K562 (cell line): Measurements from ENCODE around the gene DCAKD. TPM values are rescaled to one million over a fixed set of nuclear protein-coding genes. Genes with fewer than 3 reads are reported as not detected.

Experiments
- ARID2 ChIP-seq: fragments of 450-650 bp; IDR thresholded peaks from 2 replicates; pipeline ENCODE4 v1.6.1; 2017; ENCODE audit warnings: antibody characterized with exemption, mild to moderate bottlenecking
- ARID4B ChIP-seq: sonication (generic); formaldehyde crosslinking; IDR thresholded peaks from 2 replicates; pipeline ENCODE4 v1.8.0; 2022; ENCODE audit warnings: mild to moderate bottlenecking, missing genetic modification reagents
- CREB3L1 ChIP-seq: fragments of 450-650 bp; IDR thresholded peaks from 2 replicates; pipeline ENCODE4 v1.6.1; 2014; ENCODE audit warnings: low read depth, mild to moderate bottlenecking, moderate library complexity, borderline replicate concordance
- E2F3 ChIP-seq: fragments of 250-450 bp; sonication (Bioruptor Pico); IDR thresholded peaks from 2 replicates; pipeline ENCODE4 v1.4.0; 2020; ENCODE audit warnings: mild to moderate bottlenecking
- ELF1 ChIP-seq: fragments of 200-800 bp; sonication (Bioruptor generic); IDR thresholded peaks from 2 replicates; pipeline ENCODE4 v1.6.1; 2016; ENCODE audit warnings: missing genetic modification characterization, missing compliant biosample characterization
- KAT2B ChIP-seq: IDR thresholded peaks from one replicate; pipeline ENCODE4 v1.6.1; 2012; ENCODE audit warnings: low read depth, mild to moderate bottlenecking, control low read depth, inconsistent platforms, low read length, moderate library complexity
- KLF6 ChIP-seq: fragments of 250-450 bp; sonication (Bioruptor Pico); IDR thresholded peaks from 2 replicates; pipeline ENCODE4 v1.4.0; 2020; ENCODE audit warnings: mild to moderate bottlenecking, moderate library complexity, borderline replicate concordance
- PHF8 ChIP-seq: fragments of 200-600 bp; sonication (generic); IDR thresholded peaks from 2 replicates; pipeline ENCODE4 v1.6.1; 2012; ENCODE audit warnings: mixed run types, mild to moderate bottlenecking, inconsistent platforms, low read length, moderate library complexity, borderline replicate concordance
- SIN3A ChIP-seq, 2 experiments: fragments of 150-350 bp in 1 of 2; IDR thresholded peaks; 2 replicates each; pipeline ENCODE4 v1.6.1; 2011 to 2016; ENCODE audit warnings: borderline replicate concordance in 2 of 2, low read depth in 2 of 2, low read length in 2 of 2, mild to moderate bottlenecking in 2 of 2, moderate library complexity in 2 of 2; ENCODE audit not compliant: control insufficient read depth in 1 of 2
- SMAD3 ChIP-seq: fragments of 450-650 bp; formaldehyde crosslinking; conservative IDR thresholded peaks from 2 replicates; pipeline ENCODE4 v1.4.0; 2020; ENCODE audit warnings: mild to moderate bottlenecking
- TCF15 ChIP-seq: fragments of 250-450 bp; sonication (Bioruptor Pico); IDR thresholded peaks from 2 replicates; pipeline ENCODE4 v1.8.0; 2022; ENCODE audit warnings: moderate library complexity, mild to moderate bottlenecking, inconsistent platforms
- TFAP4 ChIP-seq: sonication (generic); formaldehyde crosslinking; IDR thresholded peaks from 2 replicates; pipeline ENCODE4 v1.8.0; 2022; ENCODE audit warnings: missing genetic modification reagents, mild to moderate bottlenecking, moderate library complexity, borderline replicate concordance
- ZBTB11 ChIP-seq, 3 experiments: fragments of 200-800 bp in 1 of 3; fragments of 250-450 bp in 1 of 3; fragments of 450-650 bp in 1 of 3; sonication (Bioruptor Pico) in 1 of 3; sonication (Bioruptor generic) in 1 of 3; formaldehyde crosslinking in 1 of 3; IDR thresholded peaks; 2 replicates each; pipeline versions ENCODE4 v1.6.1 to v1.8.0; 2016 to 2022; ENCODE audit warnings: mild to moderate bottlenecking in 2 of 3, missing genetic modification characterization in 2 of 3, missing compliant biosample characterization in 1 of 3, moderate library complexity in 1 of 3
- ZFX ChIP-seq: sonication (generic); formaldehyde crosslinking; IDR thresholded peaks from 2 replicates; pipeline ENCODE4 v1.8.0; 2022; ENCODE audit warnings: mild to moderate bottlenecking, missing genetic modification reagents, moderate library complexity
- ZNF764 ChIP-seq: fragments of 250-450 bp; sonication (Bioruptor Pico); IDR thresholded peaks from 2 replicates; pipeline ENCODE4 v1.4.0; 2020; ENCODE audit warnings: low read depth, mild to moderate bottlenecking, moderate library complexity
- polyA plus RNA-seq, 8 experiments: library from polyadenylated mRNA; depleted of rRNA in 4 of 8; stranded (reverse) in 5 of 8; unstranded in 3 of 8; fragments of >200 nt; fragmentation: Nextera tagmentation in 2 of 8; fragmentation: Illumina TruSeq in 1 of 8; extraction: Ambion mirVana in 2 of 8; extraction: Trizol in 1 of 8; gene quantifications; 2 replicates each; pipeline versions ENCODE4 v1.2.1 to v1.2.3, GENCODE V29; 2011 to 2014; ENCODE audit warnings: inconsistent platforms in 1 of 8, missing spikeins in 1 of 8
- total RNA-seq, 7 experiments: library from RNA; depleted of rRNA in 6 of 7; stranded (reverse); fragments of >200 nt in 6 of 7; fragmentation: Illumina TruSeq in 2 of 7; extraction: Trizol in 2 of 7; gene quantifications; 2 replicates each; pipeline versions ENCODE4 v1.2.1 to v1.2.3, GENCODE V29; 2011 to 2021; ENCODE audit warnings: low replicate concordance in 1 of 7

Gene DCAKD
- total and polyA plus RNA-seq, 9 of the 15 experiments (the other 6 are each of a cell fraction or from before 2014, with no cell fraction given), result 7.9 to 35.5 (median 21.4) TPM

- TF ChIP-seq TFAP4 (CRISPR knock-in tag) (peak; percentile 40; the same call in 1 of the 2 replicates), ELF1 (tag) (no peak), ZFX (CRISPR knock-in tag) (peak; percentile 93), ZBTB11 (CRISPR knock-in tag; IDR thresholded peaks at IDR 0.05) (peak in 1 of 3 experiments; percentile 31; a peak in 1 of 6 replicates), PHF8 (peak; percentile 85; the same call in 1 of the 2 replicates), TCF15 (CRISPR knock-in tag) (no peak), KLF6 (CRISPR knock-in tag) (no peak), E2F3 (0 out of 2 replicates have a peak, but pooled peaks have one; percentile 44), ARID2 (no peak), SIN3A (IDR thresholded peaks at IDR 0.05; ENCODE audit: borderline replicate concordance in 2 of 2, control insufficient read depth in 1 of 2, low read depth in 2 of 2, low read length in 2 of 2) (peak in 1 of 2 experiments; percentile 84; a peak in 2 of 4 replicates), ZNF764 (CRISPR knock-in tag) (no peak), CREB3L1 (peak; percentile 82), KAT2B (no peak), SMAD3 (CRISPR knock-in tag) (no peak), ARID4B (peak; percentile 79)
Measured at GRCh38 chr17:45051060-45051719, at the start of gene DCAKD (continued).
